K562 (cell line): Measurements from ENCODE around the gene KBTBD2. TPM values are rescaled to one million over a fixed set of nuclear protein-coding genes. Genes with fewer than 3 reads are reported as not detected.

Experiments
- ATAC-seq: fragments of 200-7000 bp; cut with Tn5 transposase; 3 replicates; pipeline ENCODE4 v1.9.1; 2020; ENCODE audit warnings: moderate library complexity
- BruUV-seq: library from RNA; stranded (reverse); fragments of 400-500 nt; replicated peaks from 2 replicates; lab custom pipeline; 2021; lab: Mats Ljungman, UMichigan
- CTCF ChIA-PET: fragments of 300-600 bp; formaldehyde crosslinking; extraction: SDS; loops from one replicate; lab custom pipeline; 2021; ENCODE audit warnings: low intra/inter-chr PET ratio; lab: Yijun Ruan, JAX
- POLR2A ChIA-PET: fragments of 300-600, 350-650 bp; sonication (Branson Sonifier 250); formaldehyde crosslinking; extraction: SDS; loops from one replicate; lab custom pipeline; 2021; ENCODE audit warnings: antibody characterized with exemption, inconsistent platforms; lab: Yijun Ruan, JAX
- DNase-seq, 4 experiments: peaks; one replicate each; pipeline versions ENCODE4 v3.0.0 to v3.0.0-alpha.2; 2011 to 2018; ENCODE audit warnings: low spot score in 3 of 4, mixed read lengths in 3 of 4; ENCODE audit errors: extremely low read depth in 1 of 4
- FAIRE-seq: peaks from 2 replicates; lab custom pipeline; 2011; peaks lifted over from hg19 to GRCh38; lab: Jason Lieb, UNC
- H2AFZ ChIP-seq: 2 replicates; pipeline ENCODE4 v1.6.0; 2011; ENCODE audit warnings: low read depth, low read length, control low read depth, inconsistent platforms
- H3K27ac ChIP-seq: fragments of 200-600 bp; 3 replicates; pipeline ENCODE4 v1.8.0; 2011; ENCODE audit warnings: low read depth, mild to moderate bottlenecking, control low read depth, inconsistent platforms, low read length, moderate library complexity, mixed read lengths; ENCODE audit errors: extremely low read depth
- H3K27me3 ChIP-seq, 2 experiments: fragments of 300-600 bp in 1 of 2; 2 replicates in 1 of 2; 3 replicates in 1 of 2; pipeline versions ENCODE4 v1.6.0 to v1.8.0; 2011; ENCODE audit warnings: inconsistent platforms in 2 of 2, low read length in 2 of 2, mild to moderate bottlenecking in 1 of 2, mixed read lengths in 1 of 2, moderate library complexity in 1 of 2; ENCODE audit not compliant: control insufficient read depth in 2 of 2, insufficient read depth in 2 of 2
- H3K36me3 ChIP-seq: fragments of 300-600 bp; 3 replicates; pipeline ENCODE4 v1.8.0; 2011; ENCODE audit warnings: mild to moderate bottlenecking, low read length, inconsistent platforms; ENCODE audit not compliant: control insufficient read depth, insufficient read depth
- H3K4me1 ChIP-seq, 2 experiments: fragments of 200-600 bp in 1 of 2; replicated peaks in 1 of 2; 2 replicates in 1 of 2; 3 replicates in 1 of 2; pipeline versions ENCODE4 v1.5.1 to v1.8.0; 2011; ENCODE audit warnings: inconsistent platforms in 2 of 2, low read length in 2 of 2, mild to moderate bottlenecking in 1 of 2, mixed read lengths in 1 of 2, moderate library complexity in 1 of 2; ENCODE audit not compliant: control insufficient read depth in 2 of 2, insufficient read depth in 2 of 2
- H3K4me2 ChIP-seq: 2 replicates; pipeline ENCODE4 v1.6.1; 2011; ENCODE audit warnings: low read length, control low read depth, inconsistent platforms, mixed read lengths; ENCODE audit not compliant: insufficient read depth
- H3K4me3 ChIP-seq: fragments of 200-600 bp; sonication (generic), shearing (Covaris generic); 2 replicates; pipeline ENCODE4 v1.5.1; 2016; ENCODE audit warnings: control low read depth, inconsistent platforms
- H3K79me2 ChIP-seq: fragments of 200-600 bp; 3 replicates; pipeline ENCODE4 v1.8.0; 2011; ENCODE audit warnings: low read length, inconsistent platforms; ENCODE audit not compliant: control insufficient read depth, insufficient read depth
- H3K9ac ChIP-seq, 2 experiments: 2 replicates each; pipeline versions ENCODE4 v1.6.0 to v1.6.1; 2011; ENCODE audit warnings: low read depth in 2 of 2, low read length in 2 of 2, control low read depth in 1 of 2, inconsistent platforms in 1 of 2, mild to moderate bottlenecking in 1 of 2, mixed read lengths in 1 of 2; ENCODE audit not compliant: insufficient read depth in 1 of 2
- H3K9me1 ChIP-seq: one replicate; pipeline ENCODE4 v1.6.0; 2011; ENCODE audit warnings: inconsistent platforms, mild to moderate bottlenecking, low read length, moderate library complexity; ENCODE audit not compliant: control insufficient read depth, insufficient read depth
- H3K9me3 ChIP-seq: replicated peaks from 2 replicates; pipeline ENCODE4 v1.5.1; 2011; ENCODE audit warnings: low read depth, low read length, inconsistent platforms; ENCODE audit not compliant: control insufficient read depth, insufficient read depth
- H4K20me1 ChIP-seq: replicated peaks from 2 replicates; pipeline ENCODE4 v1.6.1; 2011; ENCODE audit warnings: low read length, inconsistent platforms, mixed read lengths; ENCODE audit not compliant: control insufficient read depth, insufficient read depth
- AFF4 ChIP-seq: sonication (generic); formaldehyde crosslinking; IDR thresholded peaks from 2 replicates; pipeline ENCODE4 v1.8.0; 2023; ENCODE audit warnings: mild to moderate bottlenecking, missing genetic modification reagents
- EHMT2 ChIP-seq: fragments of 450-650 bp; IDR thresholded peaks from 2 replicates; pipeline ENCODE4 v1.6.1; 2018; ENCODE audit warnings: antibody characterized with exemption
- HMBOX1 ChIP-seq: sonication (generic); IDR thresholded peaks from 2 replicates; pipeline ENCODE4 v1.6.1; 2016
- NR1H2 ChIP-seq: sonication (generic); formaldehyde crosslinking; IDR thresholded peaks from 2 replicates; pipeline ENCODE4 v1.4.0; 2020; ENCODE audit warnings: mild to moderate bottlenecking, missing genetic modification reagents
- TAF9B ChIP-seq: fragments of 450-650 bp; IDR thresholded peaks from 2 replicates; pipeline ENCODE4 v1.6.1; 2018; ENCODE audit warnings: mild to moderate bottlenecking; ENCODE audit not compliant: partially characterized antibody
- ZBTB49 ChIP-seq: sonication (generic); formaldehyde crosslinking; IDR thresholded peaks from 2 replicates; pipeline ENCODE4 v1.8.0; 2022; ENCODE audit warnings: missing genetic modification reagents, mild to moderate bottlenecking, borderline replicate concordance
- WGBS: fragments of 100-300 bp; shearing (Covaris generic); methylation state at CpG from one replicate; pipeline ENCODE4 v1.1.6; 2016; ENCODE audit warnings: low coverage, mixed read lengths; ENCODE audit not compliant: insufficient coverage; ENCODE audit errors: missing lambda C conversion rate; 5-methylcytosine and 5-hydroxymethylcytosine counted together
- in situ Hi-C: fragments of 300-500 bp; cut with MboI; formaldehyde crosslinking; loops from 4 replicates; pipeline ENCODE4 v1.15.0; 2018; ENCODE audit warnings: inconsistent platforms, mixed read lengths
- intact Hi-C: fragments of 100-400 bp; cut with micrococcal nuclease; formaldehyde crosslinking; loops from 2 replicates; pipeline ENCODE4 v1.14.2; 2022
- polyA plus RNA-seq, 8 experiments: library from polyadenylated mRNA; depleted of rRNA in 4 of 8; stranded (reverse) in 5 of 8; unstranded in 3 of 8; fragments of >200 nt; fragmentation: Nextera tagmentation in 2 of 8; fragmentation: Illumina TruSeq in 1 of 8; extraction: Ambion mirVana in 2 of 8; extraction: Trizol in 1 of 8; gene quantifications; 2 replicates each; pipeline versions ENCODE4 v1.2.1 to v1.2.3, GENCODE V29; 2011 to 2014; ENCODE audit warnings: inconsistent platforms in 1 of 8, missing spikeins in 1 of 8
- total RNA-seq, 7 experiments: library from RNA; depleted of rRNA in 6 of 7; stranded (reverse); fragments of >200 nt in 6 of 7; fragmentation: Illumina TruSeq in 2 of 7; extraction: Trizol in 2 of 7; gene quantifications; 2 replicates each; pipeline versions ENCODE4 v1.2.1 to v1.2.3, GENCODE V29; 2011 to 2021; ENCODE audit warnings: low replicate concordance in 1 of 7

The KBTBD2 gene
- total and polyA plus RNA-seq, 9 of the 15 experiments (the other 6 are each of a cell fraction or from before 2014, with no cell fraction given) = 22.8 to 62.2 (median 30.8) TPM

GRCh38 chr7:32929430-32930143 is 38.0 kb upstream of the KBTBD2 start:
- FAIRE-seq = no peak
- no TSS peak for BruUV-seq
- ChIA-PET POLR2A (interaction anchor here (1.2 kb wide), 1 partner anchor 24 kb away, joined by 4 read pairs; no protein-coding TSS in a partner anchor), CTCF (no interaction called here)
- in situ Hi-C loops (no loop called here), intact Hi-C loops (no loop called here)
- H3K27ac ChIP-seq = no peak overlapping the region
- peaks cover 5% of the 10 kb centered on the region; the same call in 2 of the 3 replicates for H3K79me2 ChIP-seq
- ATAC-seq = no peak
- H4K20me1 ChIP-seq = no peaks in the 10 kb centered on the region
- no peak overlapping the region for H3K4me3 ChIP-seq
- DNase-seq = no peak
- peaks cover 59% of the 10 kb centered on the region for H3K36me3 ChIP-seq
- H3K4me2 ChIP-seq = no peak overlapping the region
- H3K9me1 ChIP-seq = peaks cover 3% of the 10 kb centered on the region
- no peak overlapping the region for H2AFZ ChIP-seq
- no peak overlapping the region for H3K9ac ChIP-seq
- H3K9me3 ChIP-seq = no peaks in the 10 kb centered on the region
- H3K27me3 ChIP-seq = no peaks in the 10 kb centered on the region
- WGBS = 87% methylated on average over 13 of the region's 13 CpGs
- no peaks in the 10 kb centered on the region for H3K4me1 ChIP-seq
- no peak for TF ChIP-seq AFF4 (CRISPR knock-in tag)
- TF ChIP-seq TAF9B = no peak
- no peak for TF ChIP-seq HMBOX1
- TF ChIP-seq NR1H2 = no peak
- no peak for TF ChIP-seq EHMT2
- TF ChIP-seq ZBTB49 (CRISPR knock-in tag) = no peak
